ENCODE results near the gene RPL31. TPM values are rescaled to one million over a fixed set of nuclear protein-coding genes. Genes with fewer than 3 reads are reported as not detected.

The RPL31 gene
- total RNA-seq (2014; rRNA removed; shearing (Covaris generic)) = 2,115 and 2,507 TPM in 2 replicates
- polyA plus RNA-seq (2015; cell fraction: cytosol; rRNA removed) = 1,866 and 1,935 TPM in 2 replicates
- 585 and 588 TPM in 2 replicates for polyA plus RNA-seq (2015; cell fraction: nucleus; rRNA removed)

- DNase-seq (ENCODE audit: low read depth) = peak; percentile 93
Measured at GRCh38 chr2:101001691-101002561, at the start of gene RPL31. Gene RPL31, plus strand, starts transcription at chr2:101002289. Its CDS starts 413 bp downstream, at chr2:101002702.

DNA sequence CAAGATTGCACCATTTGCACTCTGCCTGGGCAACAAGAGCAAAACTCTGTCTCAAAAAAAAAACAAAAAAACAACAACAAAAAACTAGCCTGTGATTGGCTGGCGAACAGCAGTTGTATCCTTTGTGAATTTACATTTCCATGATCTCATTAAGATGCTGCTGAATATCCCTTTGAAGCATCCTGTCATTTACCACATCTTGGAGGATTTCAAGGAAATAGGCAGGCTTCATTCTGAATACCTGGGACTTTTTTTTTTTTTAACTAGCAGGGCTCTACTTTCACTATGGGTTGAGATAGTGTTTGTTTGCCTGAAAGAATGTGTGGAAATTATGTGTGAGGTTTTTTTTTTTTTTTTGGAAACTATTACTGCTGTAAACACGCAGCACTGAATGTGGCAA lies 49.6 kb upstream of the RPL31 start:
- no peak for DNase-seq (ENCODE audit: low read depth)

- DNase-seq (ENCODE audit: low read depth) = no peak
Measured at GRCh38 chr2:100953406-100954043, 48.6 kb upstream of the RPL31 start.

- DNase-seq (ENCODE audit: low read depth) = no peak
Measured at GRCh38 chr2:100954044-100954420, 48.1 kb upstream of the RPL31 start.

GRCh38 chr2:100955226-100955625 lies 46.9 kb upstream of the RPL31 start:
- DNase-seq (ENCODE audit: low read depth) = no peak

DNA sequence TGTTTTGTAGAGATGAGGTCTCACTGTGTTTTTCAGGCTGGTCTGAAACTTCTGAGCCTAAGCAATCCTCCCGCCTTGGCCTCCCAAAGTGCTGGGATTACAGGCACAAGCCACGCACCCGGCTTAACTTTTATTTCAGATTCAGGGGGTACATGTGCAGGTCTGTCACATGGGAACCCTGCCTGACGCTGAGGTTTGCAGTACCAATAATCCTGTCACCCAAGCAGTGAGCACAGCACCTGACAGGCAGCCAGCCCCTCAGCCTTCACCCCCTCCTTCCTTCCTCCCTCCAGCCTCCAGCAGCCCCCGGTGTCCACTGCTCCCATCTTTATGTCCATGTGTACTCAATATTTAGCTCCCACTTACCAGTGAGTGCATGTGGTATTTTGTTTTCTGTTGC lies 46.0 kb upstream of the RPL31 start:
- no peak for DNase-seq (ENCODE audit: low read depth)

DNA sequence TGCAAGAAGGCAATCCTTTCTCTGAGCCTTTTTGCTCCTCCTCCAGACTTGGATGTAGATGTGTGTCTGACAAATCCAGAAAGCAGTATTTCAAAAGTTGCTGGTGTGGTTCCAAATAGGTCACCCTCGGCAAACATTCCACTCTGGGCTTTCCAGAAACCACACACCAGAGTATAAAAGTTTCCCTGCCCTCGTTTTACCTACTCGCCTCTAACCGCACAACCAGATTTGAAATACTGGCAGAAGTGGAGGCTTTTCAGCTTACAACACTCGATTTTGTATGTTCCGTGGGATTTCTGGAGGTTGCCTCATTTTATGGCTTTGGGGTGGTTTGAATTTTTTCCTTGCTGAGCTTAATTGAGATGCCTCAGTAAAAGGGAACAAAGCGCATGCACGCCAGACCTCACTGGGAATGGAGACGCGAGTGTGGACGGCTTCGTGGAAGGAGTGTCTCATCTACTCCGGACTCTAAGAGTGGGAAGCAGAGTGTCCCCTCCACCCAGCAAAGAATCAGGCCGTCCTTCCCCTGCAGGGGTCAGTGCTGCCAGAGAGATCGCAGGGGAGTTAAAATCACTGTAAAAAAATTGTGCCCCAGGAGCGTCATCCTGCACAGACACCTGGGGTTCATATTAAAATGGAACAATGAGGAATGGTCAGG lies 44.0 kb upstream of the RPL31 start:
- DNase-seq (ENCODE audit: low read depth) = no peak

- DNase-seq (ENCODE audit: low read depth) = no peak
Measured at GRCh38 chr2:100959225-100959880, 42.7 kb upstream of the RPL31 start.

- DNase-seq (ENCODE audit: low read depth) = no peak
Measured at GRCh38 chr2:100960688-100961087, 41.4 kb upstream of the RPL31 start.

GRCh38 chr2:100962366-100963025 lies 39.6 kb upstream of the RPL31 start:
- DNase-seq (ENCODE audit: low read depth) = no peak

GRCh38 chr2:100963026-100963375 lies 39.1 kb upstream of the RPL31 start:
- DNase-seq (ENCODE audit: low read depth) = no peak

- no peak for DNase-seq (ENCODE audit: low read depth)
Measured at GRCh38 chr2:100964222-100964621, 37.9 kb upstream of the RPL31 start.

DNA sequence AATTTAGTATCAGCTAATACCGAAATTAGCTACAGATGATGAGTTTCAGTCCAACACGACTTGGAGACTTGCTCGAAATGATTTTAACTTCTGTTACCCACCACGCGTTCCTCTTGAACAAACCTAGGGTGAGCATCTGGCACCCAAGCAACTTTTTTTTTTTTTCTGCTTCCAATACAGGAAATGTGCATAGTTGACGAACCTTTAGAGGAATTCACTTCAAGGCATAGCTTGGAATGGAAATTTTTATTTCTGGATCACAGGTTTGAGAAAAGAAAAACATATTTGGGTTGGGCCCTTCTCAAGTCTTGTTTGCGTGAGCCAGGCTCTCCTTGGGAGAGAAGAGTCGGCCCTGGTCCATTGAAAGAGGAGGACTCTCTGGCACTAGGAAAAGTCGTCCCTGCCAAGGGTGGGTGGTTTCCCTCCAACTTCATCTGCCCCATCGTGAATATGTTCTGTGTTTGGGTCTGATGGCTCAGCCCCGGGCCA lies 37.4 kb upstream of the RPL31 start:
- no peak for DNase-seq (ENCODE audit: low read depth)

DNA sequence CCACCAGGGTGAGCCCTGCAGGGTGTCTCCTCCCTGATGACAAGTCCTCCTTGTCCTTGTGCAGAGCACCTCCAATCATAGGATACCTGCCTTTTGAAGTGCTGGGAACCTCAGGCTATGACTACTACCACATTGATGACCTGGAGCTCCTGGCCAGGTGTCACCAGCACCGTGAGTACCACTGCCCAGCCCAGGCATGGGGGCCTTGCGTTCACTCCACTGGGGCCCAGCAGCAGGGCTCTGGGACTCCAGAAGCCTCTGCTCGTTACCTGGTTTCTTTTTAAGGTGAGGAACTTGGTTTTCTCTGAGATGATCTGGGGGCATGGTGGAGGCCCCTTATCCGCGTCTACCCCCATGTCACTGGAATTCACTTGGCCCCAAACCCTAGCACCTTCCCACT lies 36.5 kb upstream of the RPL31 start:
- DNase-seq (ENCODE audit: low read depth) = no peak

DNA sequence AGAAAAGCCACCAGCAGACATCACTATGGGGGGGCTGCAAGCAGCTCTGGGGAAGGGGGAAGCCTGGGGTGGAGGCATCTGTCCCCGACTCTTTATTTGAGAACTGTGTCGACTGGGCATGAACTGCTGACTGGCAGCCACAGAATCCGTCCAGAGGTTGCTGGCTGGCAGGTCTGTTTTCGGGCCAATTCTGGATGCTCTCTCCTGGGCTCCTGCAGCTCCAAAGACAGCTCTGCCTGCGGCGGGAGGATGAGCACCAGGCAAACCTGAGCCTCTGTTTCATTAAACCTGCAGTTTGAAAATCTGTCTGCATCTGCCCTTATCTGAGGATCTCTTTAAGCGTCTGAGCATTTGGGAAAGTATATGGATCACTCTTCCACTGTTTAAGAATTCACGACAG lies 34.4 kb upstream of the RPL31 start:
- DNase-seq (ENCODE audit: low read depth) = no peak

DNA sequence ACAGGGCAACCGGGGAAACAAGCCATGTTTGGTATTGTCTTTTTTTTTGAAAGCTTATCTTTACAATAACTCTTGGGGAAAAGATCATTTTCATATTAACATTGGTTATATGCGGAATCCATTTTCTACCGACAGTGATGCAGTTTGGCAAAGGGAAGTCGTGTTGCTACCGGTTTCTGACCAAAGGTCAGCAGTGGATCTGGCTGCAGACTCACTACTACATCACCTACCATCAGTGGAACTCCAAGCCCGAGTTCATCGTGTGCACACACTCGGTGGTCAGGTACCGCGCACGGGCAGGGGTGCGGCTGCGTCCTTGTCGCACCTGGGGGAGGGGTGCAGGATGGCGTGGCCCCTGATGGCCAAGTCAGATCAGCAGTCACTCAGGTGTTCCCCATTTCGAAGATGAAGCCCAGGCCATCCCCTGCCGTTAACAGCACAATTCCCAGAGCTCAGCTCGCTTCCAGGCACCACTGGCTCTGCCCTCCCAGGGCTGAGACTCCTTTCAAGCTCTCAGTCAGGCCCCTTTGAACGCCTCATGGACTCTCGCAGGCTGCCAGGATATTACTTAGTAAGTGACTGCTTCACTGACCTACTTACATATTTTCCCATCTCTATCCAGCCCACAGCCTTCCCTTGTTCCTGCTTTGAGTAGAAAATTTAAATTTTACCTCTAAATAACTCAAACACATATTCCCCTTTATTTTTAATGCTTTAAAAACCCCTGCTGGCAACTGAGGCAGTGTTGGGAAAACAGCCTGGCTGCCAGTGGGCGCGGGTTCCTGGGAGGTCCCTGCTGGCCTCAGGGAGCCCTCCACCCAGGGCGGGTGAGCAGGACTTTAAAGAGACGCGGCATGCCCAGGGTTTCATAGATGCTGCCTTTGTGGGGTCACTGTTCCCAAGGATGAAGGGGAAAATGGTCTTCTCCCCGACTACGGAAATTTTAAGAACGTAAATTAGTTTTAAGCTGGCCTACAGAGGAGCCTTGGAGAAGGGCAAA lies 33.6 kb upstream of the RPL31 start:
- no peak for DNase-seq (ENCODE audit: low read depth)

- DNase-seq (ENCODE audit: low read depth) = no peak
Measured at GRCh38 chr2:100969998-100970397, 32.1 kb upstream of the RPL31 start.

- DNase-seq (ENCODE audit: low read depth) = no peak
Measured at GRCh38 chr2:100971221-100971620, 30.9 kb upstream of the RPL31 start.

- DNase-seq (ENCODE audit: low read depth) = no peak
Measured at GRCh38 chr2:100972452-100972851, 29.6 kb upstream of the RPL31 start.
